Activated CD8-positive, alpha-beta T cell treated with anti-CD3 and anti-CD28 coated beads for 36 hours (primary cell): ENCODE measurements around the gene AGBL1. TPM values are rescaled to one million over a fixed set of nuclear protein-coding genes. Genes with fewer than 3 reads are reported as not detected.

Experiments used
- ATAC-seq: fragments of 200-7000 bp; cut with Tn5 transposase; one replicate; pipeline ENCODE4 v1.10.0; 2021; ENCODE audit warnings: mild to moderate bottlenecking, moderate library complexity
- CTCF ChIA-PET: fragments of 350-600 bp; sonication (Branson Sonifier 250); formaldehyde crosslinking; loops from one replicate; lab custom pipeline; 2021; ENCODE audit warnings: antibody characterized with exemption; lab: Charles Lee
- POLR2A ChIA-PET: fragments of 350-600 bp; sonication (Branson Sonifier 250); formaldehyde crosslinking; loops from one replicate; lab custom pipeline; 2021; ENCODE audit warnings: antibody characterized with exemption; lab: Charles Lee
- DNase-seq: peaks from one replicate; pipeline ENCODE4 v3.0.0-alpha.2; 2020
- H3K27ac Mint-ChIP-seq: one replicate; pipeline ENCODE4 v1.8.0; 2021; ENCODE audit warnings: mild to moderate bottlenecking, mixed read lengths
- H3K27me3 Mint-ChIP-seq: one replicate; pipeline ENCODE4 v1.8.0; 2021; ENCODE audit warnings: mixed read lengths
- H3K36me3 Mint-ChIP-seq: one replicate; pipeline ENCODE4 v1.8.0; 2021; ENCODE audit warnings: low read depth, mixed read lengths
- H3K4me1 Mint-ChIP-seq: one replicate; pipeline ENCODE4 v1.8.0; 2021; ENCODE audit warnings: low read depth, mixed read lengths
- H3K4me3 Mint-ChIP-seq: one replicate; pipeline ENCODE4 v1.8.0; 2021; ENCODE audit warnings: mild to moderate bottlenecking, moderate library complexity, mixed read lengths
- H3K9me3 Mint-ChIP-seq: one replicate; pipeline ENCODE4 v1.8.0; 2021; ENCODE audit warnings: mixed read lengths
- intact Hi-C: fragments of 100-400 bp; cut with micrococcal nuclease; formaldehyde crosslinking; loops from one replicate; pipeline ENCODE4 v1.10.0; 2022
- total RNA-seq, 2 experiments: library from RNA; stranded (reverse); gene quantifications; one replicate each; pipeline ENCODE4 v1.2.3, GENCODE V29; 2021
- TF ChIP-seq, protein P1 (sequence below): fragments of 200-600 bp; IDR thresholded peaks from one replicate; pipeline ENCODE4 v1.8.0; 2022; ENCODE audit warnings: antibody characterized with exemption, mild to moderate bottlenecking

The AGBL1 gene
- total RNA-seq, 2 experiments from 2014 or later = not detected

DNA sequence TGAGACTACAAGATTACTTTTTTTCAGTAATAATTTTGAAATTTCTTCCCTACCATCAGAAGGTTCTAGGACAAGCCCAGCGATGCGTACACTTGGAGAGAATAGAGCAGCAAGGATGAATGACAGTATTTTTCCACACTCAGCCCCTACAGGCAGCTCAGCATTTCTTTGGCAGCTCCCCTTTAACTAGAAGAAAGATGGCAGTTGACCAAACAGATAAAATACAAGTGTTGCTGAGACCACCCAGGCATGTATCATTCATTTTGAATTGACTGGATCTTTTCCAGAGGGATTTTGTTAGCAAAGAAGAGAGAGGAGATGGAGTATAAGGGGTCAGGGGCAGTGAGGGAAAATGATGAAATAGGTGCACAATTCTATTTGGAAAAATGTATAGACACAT lies 761.3 kb downstream of the AGBL1 start:
- H3K27ac Mint-ChIP-seq = no peak overlapping the region
- no peak overlapping the region for H3K4me3 Mint-ChIP-seq
- H3K36me3 Mint-ChIP-seq = no peaks in the 10 kb centered on the region
- TF ChIP-seq, protein P1, sequence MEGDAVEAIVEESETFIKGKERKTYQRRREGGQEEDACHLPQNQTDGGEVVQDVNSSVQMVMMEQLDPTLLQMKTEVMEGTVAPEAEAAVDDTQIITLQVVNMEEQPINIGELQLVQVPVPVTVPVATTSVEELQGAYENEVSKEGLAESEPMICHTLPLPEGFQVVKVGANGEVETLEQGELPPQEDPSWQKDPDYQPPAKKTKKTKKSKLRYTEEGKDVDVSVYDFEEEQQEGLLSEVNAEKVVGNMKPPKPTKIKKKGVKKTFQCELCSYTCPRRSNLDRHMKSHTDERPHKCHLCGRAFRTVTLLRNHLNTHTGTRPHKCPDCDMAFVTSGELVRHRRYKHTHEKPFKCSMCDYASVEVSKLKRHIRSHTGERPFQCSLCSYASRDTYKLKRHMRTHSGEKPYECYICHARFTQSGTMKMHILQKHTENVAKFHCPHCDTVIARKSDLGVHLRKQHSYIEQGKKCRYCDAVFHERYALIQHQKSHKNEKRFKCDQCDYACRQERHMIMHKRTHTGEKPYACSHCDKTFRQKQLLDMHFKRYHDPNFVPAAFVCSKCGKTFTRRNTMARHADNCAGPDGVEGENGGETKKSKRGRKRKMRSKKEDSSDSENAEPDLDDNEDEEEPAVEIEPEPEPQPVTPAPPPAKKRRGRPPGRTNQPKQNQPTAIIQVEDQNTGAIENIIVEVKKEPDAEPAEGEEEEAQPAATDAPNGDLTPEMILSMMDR = no peak
- ChIA-PET CTCF (no interaction called here), POLR2A (interaction anchor here (0.6 kb wide), 1 partner anchor 130 kb away, joined by 3 read pairs; no protein-coding TSS in a partner anchor)
- no peak for ATAC-seq
- intact Hi-C loops = no loop called here
- no peaks in the 10 kb centered on the region for H3K4me1 Mint-ChIP-seq
- no peak for DNase-seq
- H3K27me3 Mint-ChIP-seq = peaks cover 2% of the 10 kb centered on the region
- no peaks in the 10 kb centered on the region for H3K9me3 Mint-ChIP-seq

- no peak overlapping the region for H3K4me3 Mint-ChIP-seq
- ATAC-seq = no peak
- TF ChIP-seq, protein P1 = no peak
- ChIA-PET CTCF (no interaction called here), POLR2A (no interaction called here)
- no peaks in the 10 kb centered on the region for H3K36me3 Mint-ChIP-seq
- H3K9me3 Mint-ChIP-seq = peaks cover 2% of the 10 kb centered on the region
- H3K27ac Mint-ChIP-seq = no peak overlapping the region
- intact Hi-C loops = no loop called here
- H3K27me3 Mint-ChIP-seq = peaks cover 2% of the 10 kb centered on the region
- no peak for DNase-seq
- no peaks in the 10 kb centered on the region for H3K4me1 Mint-ChIP-seq
Measured at GRCh38 chr15:86842199-86842598, 762.5 kb downstream of the AGBL1 start.

DNA sequence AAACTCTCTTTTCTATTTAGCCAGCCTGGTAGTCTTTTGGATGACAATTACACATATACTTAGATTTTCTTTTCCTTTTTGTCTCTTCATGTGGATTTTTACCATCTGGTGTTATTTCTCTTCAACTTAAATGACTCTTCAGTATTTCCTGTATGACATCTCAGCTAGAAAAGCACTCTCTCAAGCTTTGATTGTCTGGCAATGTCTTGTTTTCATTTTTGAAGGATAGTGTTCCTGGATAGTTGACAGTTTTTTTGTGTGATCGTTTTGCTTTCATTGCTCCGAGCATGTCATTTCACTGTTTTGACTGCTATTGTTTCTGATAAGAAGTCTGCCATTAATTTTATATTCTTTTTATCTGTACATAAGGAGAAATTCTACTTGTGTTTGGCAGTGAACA lies 766.4 kb downstream of the AGBL1 start:
- no peak for ATAC-seq
- no peak overlapping the region for H3K27ac Mint-ChIP-seq
- POLR2A ChIA-PET = no interaction called here
- DNase-seq = no peak
- no peak overlapping the region for H3K4me3 Mint-ChIP-seq
- peaks cover 4% of the 10 kb centered on the region for H3K9me3 Mint-ChIP-seq
- intact Hi-C loops = no loop called here
- H3K4me1 Mint-ChIP-seq = no peaks in the 10 kb centered on the region
- TF ChIP-seq, protein P1 = no peak
- CTCF ChIA-PET = no interaction called here
- peaks cover 4% of the 10 kb centered on the region for H3K27me3 Mint-ChIP-seq
- no peaks in the 10 kb centered on the region for H3K36me3 Mint-ChIP-seq

DNA sequence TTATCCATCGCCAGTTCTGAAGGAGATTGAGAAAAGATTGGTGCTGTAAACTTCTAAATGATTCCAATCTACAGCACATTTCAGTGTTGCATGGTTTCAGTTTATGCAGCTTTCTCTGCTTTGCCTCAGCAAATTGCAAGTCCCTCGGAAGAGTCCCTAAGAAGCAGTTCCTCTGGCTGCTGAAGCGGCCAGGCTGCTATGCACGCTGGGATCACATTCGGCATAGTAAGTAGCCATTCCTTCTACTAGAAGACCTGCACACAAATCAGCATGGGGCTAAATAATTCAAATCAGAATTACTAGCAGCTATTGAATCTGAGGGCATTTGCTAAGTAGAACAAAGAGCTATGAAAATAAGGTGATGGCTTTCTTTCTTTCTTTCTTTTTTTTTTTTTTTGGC lies 769.5 kb downstream of the AGBL1 start:
- intact Hi-C loops = no loop called here
- no peak for ATAC-seq
- no peak for DNase-seq
- Mint-ChIP-seq H3K4me1 (no peaks in the 10 kb centered on the region), H3K9me3 (peaks cover 4% of the 10 kb centered on the region), H3K36me3 (no peaks in the 10 kb centered on the region), H3K27me3 (peaks cover 4% of the 10 kb centered on the region), H3K4me3 (no peak overlapping the region), H3K27ac (no peak overlapping the region)
- TF ChIP-seq, protein P1 = no peak
- CTCF ChIA-PET = no interaction called here
- POLR2A ChIA-PET = no interaction called here

- H3K27me3 Mint-ChIP-seq = peaks cover 4% of the 10 kb centered on the region
Measured at GRCh38 chr15:86849558-86850285, 770.1 kb downstream of the AGBL1 start.

More at GRCh38 chr15:86849558-86850285, 770.1 kb downstream of the AGBL1 start:
- peaks cover 4% of the 10 kb centered on the region for H3K9me3 Mint-ChIP-seq
- intact Hi-C loops = no loop called here
- POLR2A ChIA-PET = no interaction called here
- CTCF ChIA-PET = no interaction called here
- no peak overlapping the region for H3K4me3 Mint-ChIP-seq
- ATAC-seq = no peak
- H3K36me3 Mint-ChIP-seq = no peaks in the 10 kb centered on the region
- TF ChIP-seq, protein P1 = no peak
- H3K27ac Mint-ChIP-seq = no peak overlapping the region
- no peaks in the 10 kb centered on the region for H3K4me1 Mint-ChIP-seq
- no peak for DNase-seq
